22Rv1 (cell line): ENCODE data around the gene PLA2G6.

Experiments used
- ZFX ChIP-seq: fragments of 450-650 bp; IDR thresholded peaks from 2 replicates; pipeline ENCODE4 v1.6.1; 2017; ENCODE audit warnings: antibody characterized with exemption, borderline replicate concordance
- TF ChIP-seq, protein P1 (sequence below): fragments of 450-650 bp; IDR thresholded peaks from 2 replicates; pipeline ENCODE4 v1.5.1; 2017; ENCODE audit warnings: mild to moderate bottlenecking

DNA sequence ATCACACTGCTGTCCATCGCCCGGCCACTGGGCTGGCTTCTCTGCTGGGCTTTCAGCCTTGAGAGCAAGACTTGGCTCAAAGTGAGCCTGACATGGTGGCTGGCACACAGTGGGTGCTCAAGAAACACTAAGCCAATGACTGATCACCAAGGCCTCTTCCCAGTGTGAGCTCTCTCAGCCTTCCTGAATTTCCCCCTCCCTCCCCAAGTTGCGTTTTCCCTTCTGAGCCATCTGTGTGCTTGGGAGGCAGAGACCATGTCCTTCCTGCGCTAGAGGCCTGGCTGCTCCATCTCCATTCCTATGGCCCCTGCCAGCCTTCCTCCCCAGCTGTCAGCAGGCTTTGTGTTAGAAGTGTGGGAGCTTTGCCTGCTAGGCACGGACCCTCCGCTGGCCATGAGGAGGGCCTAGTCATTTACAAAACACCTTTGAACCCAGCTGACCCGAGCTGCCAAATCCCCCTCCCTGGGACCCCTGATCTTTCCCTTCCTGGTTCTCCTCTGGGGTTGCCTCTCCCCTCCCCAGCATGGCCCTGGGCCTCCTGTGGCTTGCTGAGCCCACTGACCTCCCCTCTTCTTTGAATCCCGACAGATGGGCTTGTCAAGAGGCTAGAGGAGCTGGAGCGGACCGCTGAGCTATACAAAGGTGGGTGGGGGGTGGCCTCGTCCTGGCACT lies 111.2 kb downstream of the PLA2G6 start:
- TF ChIP-seq, protein P1, sequence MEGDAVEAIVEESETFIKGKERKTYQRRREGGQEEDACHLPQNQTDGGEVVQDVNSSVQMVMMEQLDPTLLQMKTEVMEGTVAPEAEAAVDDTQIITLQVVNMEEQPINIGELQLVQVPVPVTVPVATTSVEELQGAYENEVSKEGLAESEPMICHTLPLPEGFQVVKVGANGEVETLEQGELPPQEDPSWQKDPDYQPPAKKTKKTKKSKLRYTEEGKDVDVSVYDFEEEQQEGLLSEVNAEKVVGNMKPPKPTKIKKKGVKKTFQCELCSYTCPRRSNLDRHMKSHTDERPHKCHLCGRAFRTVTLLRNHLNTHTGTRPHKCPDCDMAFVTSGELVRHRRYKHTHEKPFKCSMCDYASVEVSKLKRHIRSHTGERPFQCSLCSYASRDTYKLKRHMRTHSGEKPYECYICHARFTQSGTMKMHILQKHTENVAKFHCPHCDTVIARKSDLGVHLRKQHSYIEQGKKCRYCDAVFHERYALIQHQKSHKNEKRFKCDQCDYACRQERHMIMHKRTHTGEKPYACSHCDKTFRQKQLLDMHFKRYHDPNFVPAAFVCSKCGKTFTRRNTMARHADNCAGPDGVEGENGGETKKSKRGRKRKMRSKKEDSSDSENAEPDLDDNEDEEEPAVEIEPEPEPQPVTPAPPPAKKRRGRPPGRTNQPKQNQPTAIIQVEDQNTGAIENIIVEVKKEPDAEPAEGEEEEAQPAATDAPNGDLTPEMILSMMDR: no peak
- TF ChIP-seq ZFX: no peak
